Neural progenitor cell (in vitro differentiated cells): ENCODE results near the gene KCNMB2. TPM values are rescaled to one million over a fixed set of nuclear protein-coding genes. Genes with fewer than 3 reads are reported as not detected.
"Not testable (repeated sequence)": the region's sequence is repeated elsewhere in the genome, so short reads cannot be mapped to it uniquely, and the experiment has no call there.

Source experiments
- DNase-seq: peaks from one replicate; pipeline ENCODE4 v3.0.0-alpha.2; 2016; ENCODE audit warnings: low spot score
- H2AFZ ChIP-seq: fragments of 200-600 bp; sonication (generic); replicated peaks from 2 replicates; pipeline ENCODE4 v1.6.1; 2016; ENCODE audit warnings: antibody characterized with exemption
- H3F3A ChIP-seq: fragments of 200-600 bp; sonication (generic); 2 replicates; pipeline ENCODE4 v1.6.1; 2016; ENCODE audit warnings: antibody characterized with exemption, low read depth
- H3K27ac ChIP-seq: fragments of 200-600 bp; sonication (generic); 2 replicates; pipeline ENCODE4 v1.5.1; 2016; ENCODE audit warnings: mild to moderate bottlenecking
- H3K27me3 ChIP-seq: fragments of 200-600 bp; sonication (generic); 2 replicates; pipeline ENCODE4 v1.6.1; 2016; ENCODE audit warnings: mild to moderate bottlenecking, moderate library complexity
- H3K36me3 ChIP-seq: fragments of 200-600 bp; sonication (generic); 2 replicates; pipeline ENCODE4 v1.5.1; 2016
- H3K4me1 ChIP-seq: fragments of 200-600 bp; sonication (generic); 2 replicates; pipeline ENCODE4 v1.6.1; 2016; ENCODE audit warnings: mixed run types
- H3K4me2 ChIP-seq: fragments of 200-600 bp; sonication (generic); 2 replicates; pipeline ENCODE4 v1.6.1; 2016
- H3K4me3 ChIP-seq: fragments of 200-600 bp; sonication (generic); 2 replicates; pipeline ENCODE4 v1.5.1; 2016
- H3K79me2 ChIP-seq: fragments of 200-600 bp; sonication (generic); 2 replicates; pipeline ENCODE4 v1.6.1; 2016; ENCODE audit warnings: low read depth
- H3K9ac ChIP-seq: fragments of 200-600 bp; sonication (generic); 2 replicates; pipeline ENCODE4 v1.6.1; 2016
- H3K9me3 ChIP-seq: fragments of 200-600 bp; sonication (generic); 2 replicates; pipeline ENCODE4 v1.5.1; 2016; ENCODE audit warnings: low read depth
- H4K20me1 ChIP-seq: fragments of 200-600 bp; sonication (generic); 2 replicates; pipeline ENCODE4 v1.6.1; 2016; ENCODE audit warnings: low read depth
- H3K27ac Mint-ChIP-seq: 3 replicates; pipeline ENCODE4 v1.8.0; 2021; ENCODE audit warnings: mixed read lengths
- H3K27me3 Mint-ChIP-seq: 2 replicates; pipeline ENCODE4 v1.8.0; 2022; ENCODE audit warnings: low read depth, mild to moderate bottlenecking, inconsistent platforms, moderate library complexity, mixed read lengths; ENCODE audit not compliant: insufficient read depth
- H3K36me3 Mint-ChIP-seq: 3 replicates; pipeline ENCODE4 v1.8.0; 2021; ENCODE audit warnings: mixed read lengths
- H3K4me1 Mint-ChIP-seq: 3 replicates; pipeline ENCODE4 v1.8.0; 2021; ENCODE audit warnings: mixed read lengths
- H3K4me3 Mint-ChIP-seq: 3 replicates; pipeline ENCODE4 v1.8.0; 2021; ENCODE audit warnings: mild to moderate bottlenecking, moderate library complexity, mixed read lengths
- H3K9me3 Mint-ChIP-seq: 3 replicates; pipeline ENCODE4 v1.8.0; 2020; ENCODE audit warnings: mixed read lengths
- EZH2 ChIP-seq: fragments of 200-600 bp; sonication (generic); IDR thresholded peaks from 2 replicates; pipeline ENCODE4 v1.6.1; 2017; ENCODE audit warnings: antibody characterized with exemption, mild to moderate bottlenecking, moderate library complexity
- EZH2phosphoT487 ChIP-seq: fragments of 200-600 bp; sonication (generic); IDR thresholded peaks from 2 replicates; pipeline ENCODE4 v1.6.1; 2017; ENCODE audit warnings: antibody characterized with exemption
- total RNA-seq: library from RNA; depleted of rRNA; stranded (reverse); fragments of >200 nt; gene quantifications from 2 replicates; pipeline ENCODE4 v1.2.3, GENCODE V29; 2015; ENCODE audit warnings: low replicate concordance
- TF ChIP-seq, protein P1 (sequence below): fragments of 200-600 bp; sonication (generic); IDR thresholded peaks from 2 replicates; pipeline ENCODE4 v1.5.1; 2017; ENCODE audit warnings: antibody characterized with exemption, mild to moderate bottlenecking

KCNMB2 gene
- total RNA-seq, 1 donor from 2014 or later = not detected

DNA sequence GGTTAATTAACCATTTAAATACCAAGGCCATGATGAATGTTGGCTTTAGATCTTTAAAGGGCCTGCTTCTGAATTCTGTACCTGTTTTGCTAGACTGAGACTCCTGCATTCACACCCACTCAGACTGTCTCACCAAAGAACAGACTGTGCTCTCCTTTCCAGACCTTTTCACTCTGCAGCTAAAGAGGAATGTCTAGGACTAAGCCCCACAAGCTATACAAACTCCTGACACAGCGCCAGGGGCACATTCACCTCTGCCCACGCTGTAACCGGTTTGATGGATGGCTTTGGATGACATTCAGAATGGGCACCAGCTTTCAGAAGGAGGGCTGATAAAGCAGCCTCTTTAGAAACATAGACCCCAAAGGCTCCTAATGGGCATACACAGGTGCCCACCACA is 200.1 kb downstream of the KCNMB2 start:
- Mint-ChIP-seq H3K9me3 (no peaks in the 10 kb centered on the region), H3K36me3 (no peaks in the 10 kb centered on the region), H3K27me3 (no peaks in the 10 kb centered on the region), H3K4me1 (no peaks in the 10 kb centered on the region), H3K4me3 (no peak overlapping the region), H3K27ac (no peak overlapping the region)
- H3K4me3 ChIP-seq = no peak overlapping the region
- no peaks in the 10 kb centered on the region for H3K79me2 ChIP-seq
- no peak overlapping the region for H3K27ac ChIP-seq
- TF ChIP-seq, protein P1, sequence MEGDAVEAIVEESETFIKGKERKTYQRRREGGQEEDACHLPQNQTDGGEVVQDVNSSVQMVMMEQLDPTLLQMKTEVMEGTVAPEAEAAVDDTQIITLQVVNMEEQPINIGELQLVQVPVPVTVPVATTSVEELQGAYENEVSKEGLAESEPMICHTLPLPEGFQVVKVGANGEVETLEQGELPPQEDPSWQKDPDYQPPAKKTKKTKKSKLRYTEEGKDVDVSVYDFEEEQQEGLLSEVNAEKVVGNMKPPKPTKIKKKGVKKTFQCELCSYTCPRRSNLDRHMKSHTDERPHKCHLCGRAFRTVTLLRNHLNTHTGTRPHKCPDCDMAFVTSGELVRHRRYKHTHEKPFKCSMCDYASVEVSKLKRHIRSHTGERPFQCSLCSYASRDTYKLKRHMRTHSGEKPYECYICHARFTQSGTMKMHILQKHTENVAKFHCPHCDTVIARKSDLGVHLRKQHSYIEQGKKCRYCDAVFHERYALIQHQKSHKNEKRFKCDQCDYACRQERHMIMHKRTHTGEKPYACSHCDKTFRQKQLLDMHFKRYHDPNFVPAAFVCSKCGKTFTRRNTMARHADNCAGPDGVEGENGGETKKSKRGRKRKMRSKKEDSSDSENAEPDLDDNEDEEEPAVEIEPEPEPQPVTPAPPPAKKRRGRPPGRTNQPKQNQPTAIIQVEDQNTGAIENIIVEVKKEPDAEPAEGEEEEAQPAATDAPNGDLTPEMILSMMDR = no peak
- no peak for TF ChIP-seq EZH2
- no peaks in the 10 kb centered on the region for H3K9me3 ChIP-seq
- no peak overlapping the region for H3K4me2 ChIP-seq
- H3K36me3 ChIP-seq = no peaks in the 10 kb centered on the region
- no peaks in the 10 kb centered on the region for H3F3A ChIP-seq
- H3K27me3 ChIP-seq = no peaks in the 10 kb centered on the region
- H3K4me1 ChIP-seq = peaks cover 5% of the 10 kb centered on the region
- H3K9ac ChIP-seq = no peak overlapping the region
- H2AFZ ChIP-seq = no peak overlapping the region
- H4K20me1 ChIP-seq = no peaks in the 10 kb centered on the region
- no peak for DNase-seq

- H3K4me2 ChIP-seq = no peak overlapping the region
- no peak overlapping the region for H3K27ac ChIP-seq
- H3K9ac ChIP-seq = no peak overlapping the region
- H3K27me3 ChIP-seq = no peaks in the 10 kb centered on the region
- H4K20me1 ChIP-seq = no peaks in the 10 kb centered on the region
- no peaks in the 10 kb centered on the region for H3K9me3 ChIP-seq
- no peak overlapping the region for H3K4me3 ChIP-seq
- no peak for TF ChIP-seq EZH2
- TF ChIP-seq EZH2phosphoT487 = no peak
- TF ChIP-seq, protein P1 = no peak
- no peak for DNase-seq
- H3K4me1 ChIP-seq = peaks cover 5% of the 10 kb centered on the region
- no peaks in the 10 kb centered on the region for H3F3A ChIP-seq
- H3K27ac Mint-ChIP-seq = no peak overlapping the region
- H3K36me3 ChIP-seq = no peaks in the 10 kb centered on the region
- H3K4me3 Mint-ChIP-seq = no peak overlapping the region
- H3K27me3 Mint-ChIP-seq = no peaks in the 10 kb centered on the region
- no peaks in the 10 kb centered on the region for H3K9me3 Mint-ChIP-seq
- H3K4me1 Mint-ChIP-seq = no peaks in the 10 kb centered on the region
- no peaks in the 10 kb centered on the region for H3K79me2 ChIP-seq
- no peak overlapping the region for H2AFZ ChIP-seq
- H3K36me3 Mint-ChIP-seq = no peaks in the 10 kb centered on the region
Observed at GRCh38 chr3:178739720-178740119, 203.5 kb downstream of the KCNMB2 start.

- no peak overlapping the region for H2AFZ ChIP-seq
- no peak overlapping the region for H3K27ac Mint-ChIP-seq
- H3K4me1 ChIP-seq = no peaks in the 10 kb centered on the region
- no peak overlapping the region for H3K27ac ChIP-seq
- DNase-seq = no peak
- peaks cover 2% of the 10 kb centered on the region for H3K9me3 Mint-ChIP-seq
- no peak overlapping the region for H3K9ac ChIP-seq
- H3K27me3 Mint-ChIP-seq = no peaks in the 10 kb centered on the region
- H3K4me2 ChIP-seq = no peak overlapping the region
- no peak overlapping the region for H3K4me3 Mint-ChIP-seq
- H3K4me1 Mint-ChIP-seq = no peaks in the 10 kb centered on the region
- no peaks in the 10 kb centered on the region for H3K36me3 Mint-ChIP-seq
- no peaks in the 10 kb centered on the region for H3K9me3 ChIP-seq
- H3K27me3 ChIP-seq = no peaks in the 10 kb centered on the region
- TF ChIP-seq, protein P1 = no peak
- TF ChIP-seq EZH2 = no peak
- no peak for TF ChIP-seq EZH2phosphoT487
- no peak overlapping the region for H3K4me3 ChIP-seq
- H3K79me2 ChIP-seq = no peaks in the 10 kb centered on the region
- H3F3A ChIP-seq = no peaks in the 10 kb centered on the region
- H4K20me1 ChIP-seq = no peaks in the 10 kb centered on the region
- H3K36me3 ChIP-seq = no peaks in the 10 kb centered on the region
Observed at GRCh38 chr3:178741020-178741419, 204.8 kb downstream of the KCNMB2 start.

DNA sequence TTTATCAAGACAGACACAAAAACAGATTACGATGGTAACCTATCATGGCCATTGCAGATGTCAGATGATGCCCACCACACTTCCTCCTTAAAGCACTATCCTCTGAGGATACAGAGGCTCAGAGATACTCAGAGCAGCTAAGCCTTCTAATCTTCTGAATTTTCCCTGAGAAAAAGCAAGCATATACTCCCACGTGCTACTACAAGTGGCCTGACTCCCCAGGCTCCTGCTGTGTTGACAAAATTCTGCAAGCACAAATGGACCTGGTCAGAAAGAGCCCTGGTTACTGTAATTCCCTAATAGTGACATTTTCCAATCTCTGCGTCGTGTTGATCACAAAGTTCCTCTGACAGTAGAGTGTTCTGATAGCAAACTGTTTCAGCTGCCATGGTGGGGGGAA is 207.1 kb downstream of the KCNMB2 start:
- Histone ChIP-seq H3K4me1 (no peaks in the 10 kb centered on the region), H3K9ac (no peak overlapping the region), H3K79me2 (no peaks in the 10 kb centered on the region), H3K27me3 (no peaks in the 10 kb centered on the region), H4K20me1 (no peaks in the 10 kb centered on the region), H3K4me2 (no peak overlapping the region), H3K36me3 (no peaks in the 10 kb centered on the region), H2AFZ (no peak overlapping the region), H3K27ac (no peak overlapping the region), H3K9me3 (no peaks in the 10 kb centered on the region), H3F3A (no peaks in the 10 kb centered on the region), H3K4me3 (no peak overlapping the region)
- Mint-ChIP-seq H3K27me3 (no peaks in the 10 kb centered on the region), H3K27ac (no peak overlapping the region), H3K36me3 (no peaks in the 10 kb centered on the region), H3K9me3 (peaks cover 2% of the 10 kb centered on the region), H3K4me1 (no peaks in the 10 kb centered on the region), H3K4me3 (no peak overlapping the region)
- DNase-seq = no peak
- TF ChIP-seq EZH2 (no peak), EZH2phosphoT487 (no peak)
- TF ChIP-seq, protein P1 = no peak

DNA sequence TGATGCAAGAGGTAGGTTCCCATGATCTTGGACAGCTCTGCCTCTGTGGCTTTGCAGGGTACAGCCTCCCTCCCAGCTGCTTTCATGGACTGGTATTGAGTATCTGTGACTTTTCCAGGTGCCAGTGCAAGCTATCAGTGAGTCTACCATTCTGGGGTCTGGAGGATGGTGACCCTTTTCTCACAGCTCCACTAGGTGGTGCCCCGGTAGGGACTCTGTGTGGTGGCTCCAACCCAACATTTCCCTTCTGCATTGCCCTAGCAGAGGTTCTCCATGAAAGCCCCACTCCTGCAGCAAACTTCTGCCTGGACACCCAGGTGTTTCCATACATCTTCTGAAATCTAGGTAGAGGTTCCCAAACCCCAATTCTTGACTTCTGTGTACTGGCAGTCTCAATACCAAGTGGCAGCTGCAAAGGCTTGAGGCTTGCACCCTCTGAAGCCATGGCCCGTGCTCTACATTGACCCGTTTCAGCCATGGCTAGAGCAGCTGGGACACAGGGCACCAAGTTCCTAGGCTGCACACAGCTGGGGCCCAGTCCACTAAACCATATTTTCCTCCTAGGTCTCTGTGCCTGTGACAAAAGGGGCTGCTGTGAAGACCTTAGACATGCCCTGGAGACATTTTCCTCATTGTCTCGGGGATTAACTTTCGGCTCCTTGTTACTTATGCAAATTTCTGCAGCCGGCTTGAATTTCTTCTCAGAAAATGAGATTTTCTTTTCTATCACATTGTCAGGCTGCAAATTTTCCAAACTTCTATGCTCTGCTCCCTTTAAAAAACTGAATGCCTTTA is 209.8 kb downstream of the KCNMB2 start:
- not testable (repeated sequence) for H3K27ac Mint-ChIP-seq, H3K4me2 ChIP-seq, H3K79me2 ChIP-seq, H3K27me3 ChIP-seq, H3K9ac ChIP-seq, H3K9me3 ChIP-seq, H3K4me3 ChIP-seq, H3K27me3 Mint-ChIP-seq, H3K27ac ChIP-seq, H3K4me1 ChIP-seq, DNase-seq, H3F3A ChIP-seq, H2AFZ ChIP-seq, H3K36me3 ChIP-seq, H4K20me1 ChIP-seq, H3K4me3 Mint-ChIP-seq, H3K9me3 Mint-ChIP-seq, H3K4me1 Mint-ChIP-seq, H3K36me3 Mint-ChIP-seq
